ENCODE data around the gene OR2Y1.
"Not testable (repeated sequence)": the region's sequence is repeated elsewhere in the genome, so short reads cannot be mapped to it uniquely, and the experiment has no call there.

GRCh38 chr5:180740953-180741352 is 1.1 kb upstream of the OR2Y1 start:
- TF ChIP-seq CTCF (conservative IDR thresholded peaks at IDR 0.05; ENCODE audit: low read depth, low read length); MXI1 (IDR thresholded peaks at IDR 0.05; ENCODE audit: borderline replicate concordance, low read depth, low read length); CHD1 (IDR thresholded peaks at IDR 0.05; ENCODE audit: low read depth, low read length); POLR2A (IDR thresholded peaks at IDR 0.05; ENCODE audit: low read depth, low read length); USF2 (IDR thresholded peaks at IDR 0.05; ENCODE audit: low read depth, low read length); RFX5 (IDR thresholded peaks at IDR 0.05; ENCODE audit: low read depth, low read length); CEBPB (IDR thresholded peaks at IDR 0.05; ENCODE audit: low read depth, low read length); RAD21 (IDR thresholded peaks at IDR 0.05; ENCODE audit: low read length); MAZ (IDR thresholded peaks at IDR 0.05; ENCODE audit: borderline replicate concordance, low read depth, low read length); ELK1 (IDR thresholded peaks at IDR 0.05; ENCODE audit: borderline replicate concordance, low read depth, low read length); FOS (IDR thresholded peaks at IDR 0.05; ENCODE audit: low read depth, low read length); SMC3 (IDR thresholded peaks at IDR 0.05; ENCODE audit: low read depth, low read length); MAFK (IDR thresholded peaks at IDR 0.05; ENCODE audit: low read depth, low read length); BHLHE40 (IDR thresholded peaks at IDR 0.05; ENCODE audit: low read depth, low read length): not testable (repeated sequence)
